HG02943 (cell line): ENCODE measurements around the gene KNL1.
"Not testable (repeated sequence)": the region's sequence is repeated elsewhere in the genome, so short reads cannot be mapped to it uniquely, and the experiment has no call there.

ENCODE experiments used
- ATAC-seq: cut with Tn5 transposase; IDR thresholded peaks from one replicate; pipeline ENCODE4 v1.9.1; 2021; ENCODE audit warnings: mild to moderate bottlenecking, low read depth, moderate library complexity; ENCODE audit not compliant: unreplicated experiment

The KNL1 gene

GRCh38 chr15:40593588-40594428 lies at the start of gene KNL1:
Gene KNL1, plus strand, starts transcription at chr15:40594249. Its CDS starts 8,683 bp downstream, at chr15:40602932.
- ATAC-seq, result peak; percentile 69

DNA sequence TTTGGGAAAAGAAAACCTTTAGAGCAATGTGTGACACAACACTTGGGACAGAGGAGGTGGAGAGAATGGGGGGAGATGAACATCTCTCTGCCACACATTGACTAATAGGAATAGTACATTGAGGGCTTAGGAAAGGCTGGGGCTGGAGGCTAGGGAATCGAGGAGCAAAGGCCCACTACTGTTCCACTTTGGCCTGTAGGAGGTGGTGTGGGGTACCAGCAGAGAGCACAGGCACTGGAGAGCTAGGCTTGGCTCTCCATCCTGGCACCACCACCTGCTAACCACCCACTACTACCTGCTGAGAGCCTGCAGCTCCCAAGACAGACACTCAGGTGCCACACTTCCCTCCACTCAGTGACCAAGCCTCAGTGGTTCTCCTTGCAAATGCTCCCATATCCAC lies 48.6 kb upstream of the KNL1 start:
- ATAC-seq, result no peak

GRCh38 chr15:40548610-40549009 lies 45.4 kb upstream of the KNL1 start:
- no peak for ATAC-seq

- no peak for ATAC-seq
Measured at GRCh38 chr15:40549894-40550293, 44.2 kb upstream of the KNL1 start.

- ATAC-seq, result peak; percentile 69
Measured at GRCh38 chr15:40550341-40551037, 43.6 kb upstream of the KNL1 start.

- no peak for ATAC-seq
Measured at GRCh38 chr15:40554161-40554525, 39.9 kb upstream of the KNL1 start.

- ATAC-seq, result no peak
Measured at GRCh38 chr15:40555876-40556275, 38.2 kb upstream of the KNL1 start.

DNA sequence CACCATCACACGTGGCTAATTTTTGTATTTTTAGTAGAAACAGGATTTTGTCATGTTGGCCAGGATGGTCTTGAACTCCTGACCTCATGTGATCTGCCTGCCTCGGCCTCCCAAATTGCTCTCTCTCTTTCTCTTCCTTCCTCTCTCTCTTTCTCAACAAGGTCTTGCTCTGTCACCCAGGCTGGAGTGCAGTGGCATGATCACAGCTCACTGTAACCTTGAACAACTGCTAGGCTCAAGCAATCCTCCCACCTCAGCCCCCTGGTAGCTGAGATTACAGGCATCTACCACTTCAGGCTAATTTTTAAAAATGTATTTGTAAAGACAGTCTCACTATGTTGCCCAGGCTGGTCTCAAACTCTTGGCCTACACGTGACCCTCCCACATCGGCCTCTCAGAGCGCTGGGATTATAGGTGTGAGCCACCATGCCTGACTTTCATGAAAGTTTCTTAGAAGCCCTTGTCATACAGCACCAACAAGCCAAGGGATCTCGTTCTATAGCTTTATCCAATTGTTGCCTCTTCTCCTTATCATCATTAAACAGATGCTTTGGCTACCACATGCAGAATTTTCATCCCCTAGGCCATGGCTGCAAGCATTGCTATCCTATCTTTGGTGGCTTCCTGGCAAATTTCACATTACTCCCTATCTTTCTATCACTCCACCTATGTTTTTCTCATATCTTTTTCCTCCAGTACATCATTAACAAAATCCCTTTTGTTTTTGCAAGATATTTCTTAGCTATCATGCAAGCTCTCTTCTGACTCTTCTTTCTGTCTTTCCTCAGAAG lies 34.9 kb upstream of the KNL1 start:
- no peak for ATAC-seq

DNA sequence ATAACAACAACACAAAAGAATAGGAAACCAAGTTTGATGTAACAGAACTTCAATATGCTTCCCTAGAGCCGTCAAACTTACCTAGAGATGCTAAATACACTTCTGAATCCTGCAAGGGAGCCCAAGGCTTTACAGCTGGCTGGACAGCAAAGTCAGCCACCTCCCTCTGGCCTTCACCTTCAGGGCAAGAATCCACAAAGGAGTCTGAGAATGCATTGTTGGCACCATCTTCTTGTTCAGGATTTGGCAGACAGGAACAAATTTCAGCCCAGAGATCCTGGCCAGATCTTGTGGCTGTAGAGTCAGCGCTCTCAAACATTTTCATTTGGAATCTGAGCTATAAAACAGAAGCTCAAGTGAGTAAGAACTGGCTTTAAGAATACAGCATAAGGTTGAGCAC lies 31.4 kb upstream of the KNL1 start:
- no peak for ATAC-seq

DNA sequence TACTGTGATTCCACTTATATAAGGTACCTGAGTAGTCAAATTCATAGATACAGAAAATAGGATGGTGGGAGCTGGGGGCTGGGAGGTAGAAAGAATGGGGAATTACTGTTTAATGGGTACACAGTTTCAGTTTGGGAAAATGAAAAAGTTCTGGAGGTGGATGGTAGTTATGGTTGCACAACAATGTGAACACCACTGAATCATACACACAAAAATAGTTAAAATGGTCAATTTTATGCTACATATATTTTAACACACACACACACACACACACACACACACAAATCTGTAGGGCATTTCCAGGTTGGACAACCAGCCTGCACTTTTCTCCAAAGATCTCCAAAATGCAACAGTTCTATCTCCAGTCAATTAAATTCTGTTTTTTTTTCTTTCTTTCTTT lies 30.6 kb upstream of the KNL1 start:
- no peak for ATAC-seq

GRCh38 chr15:40564591-40565332 lies 29.3 kb upstream of the KNL1 start, which contains the start of gene CCDC32:
Gene CCDC32, minus strand, starts transcription at chr15:40565042. Its CDS starts 2,027 bp downstream, at chr15:40563015.
- peak; percentile 85 for ATAC-seq

DNA sequence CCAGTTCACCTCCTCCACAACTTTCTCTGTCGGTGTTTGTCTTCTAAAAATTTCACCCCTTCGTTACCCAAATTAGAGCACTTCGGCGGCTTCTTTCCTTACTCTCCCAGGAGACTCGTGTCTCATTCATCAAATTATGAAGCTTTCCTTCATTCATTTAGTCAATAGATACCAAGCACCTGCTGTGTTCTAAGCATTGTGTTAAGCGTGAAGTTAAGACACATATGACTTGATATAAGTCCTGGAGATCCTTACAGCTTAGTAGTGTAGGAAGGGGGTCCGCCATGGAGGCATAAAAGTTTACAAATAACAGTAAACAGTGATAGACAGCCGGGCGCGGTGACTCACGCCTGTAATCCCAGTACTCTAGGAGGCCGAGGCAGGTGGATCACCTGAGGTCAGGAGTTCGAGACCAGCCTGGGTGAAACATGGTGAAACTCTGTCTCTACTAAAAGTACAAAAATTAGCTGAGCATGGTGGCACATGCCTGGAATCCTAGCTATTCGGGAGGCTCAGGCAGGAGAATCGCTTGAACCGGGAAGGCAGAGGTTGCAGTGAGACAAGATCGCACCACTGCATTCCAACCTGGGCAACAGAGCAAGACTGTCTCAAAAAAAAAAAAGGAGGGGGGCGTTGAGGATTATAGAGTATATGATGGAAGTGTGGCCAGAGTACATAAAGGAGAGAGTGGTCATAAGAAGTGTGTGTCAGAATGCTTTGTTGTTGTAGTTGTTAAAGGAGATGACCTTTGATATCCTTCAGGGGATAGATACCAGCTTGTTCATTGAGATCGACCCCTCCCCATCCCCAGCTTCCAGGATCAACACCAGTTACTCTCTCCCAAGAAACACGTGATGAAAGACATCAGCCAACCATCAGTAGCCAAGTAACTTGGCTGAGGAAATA lies 28.5 kb upstream of the KNL1 start:
- ATAC-seq, result no peak

DNA sequence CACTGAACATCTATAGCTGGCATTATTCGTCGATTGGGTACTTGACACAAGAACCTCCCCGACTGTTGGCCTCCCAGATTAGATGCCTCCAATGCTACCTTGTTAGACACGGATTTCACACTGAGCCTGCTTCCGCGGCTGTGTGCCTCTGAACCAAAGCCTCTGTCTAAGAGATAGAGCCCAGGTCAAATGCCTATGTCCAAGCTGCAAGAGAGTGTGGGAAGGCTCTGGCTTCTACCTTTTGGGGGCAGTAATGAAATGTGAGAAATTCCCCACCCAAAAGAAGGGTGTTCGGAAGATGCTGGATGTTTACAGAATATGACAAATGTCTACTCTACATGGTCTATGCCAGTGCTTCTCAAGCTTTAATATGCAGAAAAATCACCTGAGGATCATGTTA lies 26.9 kb upstream of the KNL1 start:
- no peak for ATAC-seq

- peak; percentile 42 for ATAC-seq
Measured at GRCh38 chr15:40569129-40569953, 24.7 kb upstream of the KNL1 start, which contains the start of gene RPUSD2. Gene RPUSD2, plus strand, starts transcription at chr15:40569299. Its CDS starts 39 bp downstream, at chr15:40569338.

- no peak for ATAC-seq
Measured at GRCh38 chr15:40575113-40575512, 18.9 kb upstream of the KNL1 start.

DNA sequence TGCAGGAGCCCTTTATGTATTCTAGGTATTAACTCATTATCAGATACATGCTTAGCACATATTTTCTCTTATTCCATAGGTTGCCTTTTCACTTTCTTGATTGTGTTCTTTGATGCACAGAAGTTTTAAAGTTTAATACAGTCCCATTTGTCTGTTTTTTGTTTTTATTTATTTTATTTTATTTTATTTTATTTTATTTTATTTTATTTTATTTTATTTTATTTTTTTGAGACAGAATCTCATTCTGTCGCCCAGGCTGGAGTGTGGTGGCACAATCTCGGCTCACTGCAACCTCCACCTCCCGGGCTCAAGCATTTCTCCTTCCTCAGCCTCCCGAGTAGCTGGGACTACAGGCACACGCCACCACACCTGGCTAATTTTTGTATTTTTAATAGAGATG lies 17.1 kb upstream of the KNL1 start:
- not testable (repeated sequence) for ATAC-seq

GRCh38 chr15:40578892-40579291 lies 15.2 kb upstream of the KNL1 start:
- ATAC-seq, result no peak

- ATAC-seq, result not testable (repeated sequence)
Measured at GRCh38 chr15:40581796-40582195, 12.3 kb upstream of the KNL1 start.
